ENCODE data around the gene COMMD10. TPM values are rescaled to one million over a fixed set of nuclear protein-coding genes. Genes with fewer than 3 reads are reported as not detected.

COMMD10 gene
- polyA plus RNA-seq, 1 donor (not counting 4 experiments of a cell fraction or from before 2014, with no cell fraction given): 22.3 TPM

DNA sequence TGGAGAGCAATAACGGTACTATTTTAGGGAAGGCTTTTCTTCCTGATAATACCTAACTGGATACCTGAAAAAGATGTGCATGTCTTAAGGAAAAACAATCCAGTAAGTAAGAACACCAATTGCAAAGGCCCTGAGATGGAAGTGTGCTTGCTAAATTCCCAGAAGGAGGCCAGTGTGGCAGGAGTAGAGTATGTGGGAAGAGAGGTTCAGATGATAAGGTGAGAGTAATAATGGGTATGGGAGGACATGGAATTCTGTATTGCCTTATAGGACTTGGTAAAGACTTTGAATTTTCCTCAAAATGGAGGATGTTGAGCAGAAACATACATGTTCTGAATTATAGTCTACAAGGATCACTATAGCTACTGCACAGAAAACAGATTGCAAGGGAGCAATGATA lies 89.3 kb downstream of the COMMD10 start:
- no peak for FAIRE-seq
- Histone ChIP-seq H3K9me3 (ENCODE audit: control insufficient read depth, low read depth, low read length) (no peaks in the 10 kb centered on the region), H3K27me3 (ENCODE audit: control insufficient read depth, extremely low read depth, insufficient read depth, low read length) (no peaks in the 10 kb centered on the region), H3K4me3 (ENCODE audit: control insufficient read depth in 2 of 3, extremely low read depth in 1 of 3, insufficient read depth in 2 of 3, low read depth in 1 of 3, low read length in 3 of 3) (no peak overlapping the region), H3K9ac (ENCODE audit: control insufficient read depth, extremely low read depth, insufficient read depth, low read length) (no peak overlapping the region), H4K20me1 (ENCODE audit: control insufficient read depth, extremely low read depth, insufficient read depth, low read length) (no peaks in the 10 kb centered on the region), H2AFZ (ENCODE audit: control insufficient read depth, low read length) (no peak overlapping the region), H3K79me2 (ENCODE audit: control insufficient read depth, insufficient read depth, low read length) (no peaks in the 10 kb centered on the region), H3K4me1 (ENCODE audit: control insufficient read depth, extremely low read depth, insufficient read depth, low read length) (no peaks in the 10 kb centered on the region), H3K36me3 (ENCODE audit: control insufficient read depth in 2 of 2, extremely low read depth in 1 of 2, insufficient read depth in 2 of 2, low read length in 2 of 2) (no peaks in the 10 kb centered on the region), H3K27ac (ENCODE audit: control insufficient read depth, insufficient read depth, low read length) (no peak overlapping the region), H3K4me2 (ENCODE audit: control insufficient read depth, extremely low read depth, insufficient read depth, low read depth, low read length) (no peak overlapping the region), H3K9me1 (ENCODE audit: control insufficient read depth, extremely low read depth, insufficient read depth, low read length) (no peaks in the 10 kb centered on the region)
- dilution Hi-C loops (cut with MboI; ENCODE audit: extremely low pct_ligation_motif_present, low sequenced_read_pairs): no loop called here
- TF ChIP-seq EZH2 (IDR thresholded peaks at IDR 0.05; ENCODE audit: low read length) (no peak), CTCF (optimal IDR thresholded peaks at IDR 0.05 in 1 of 3, IDR thresholded peaks at IDR 0.05 in 1 of 3, conservative IDR thresholded peaks at IDR 0.05 in 1 of 3; ENCODE audit: extremely low read depth in 1 of 3, insufficient read depth in 2 of 3, low read length in 3 of 3) (no peak)
- DNase-seq (ENCODE audit: low read depth, low spot score): no peak

DNA sequence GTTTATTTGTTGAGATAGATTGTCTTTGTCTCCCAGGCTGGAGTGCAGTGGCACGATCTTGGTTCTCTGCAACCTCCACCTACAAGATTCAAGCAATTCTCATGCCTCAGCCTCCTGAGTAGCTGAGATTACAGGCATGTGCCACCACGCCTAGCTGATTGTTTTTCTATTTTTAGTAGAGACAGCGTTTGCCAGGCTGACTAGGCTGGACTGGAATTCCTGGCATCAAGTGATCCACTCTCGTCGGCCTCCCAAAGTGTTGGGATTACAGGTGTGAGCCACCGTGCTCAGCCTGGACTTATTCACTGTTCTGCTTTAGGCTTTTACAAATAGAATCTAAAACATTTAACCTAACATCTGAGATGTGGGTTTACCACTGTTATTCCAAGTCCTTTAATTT lies 91.3 kb downstream of the COMMD10 start:
- H3K9me1 ChIP-seq (ENCODE audit: control insufficient read depth, extremely low read depth, insufficient read depth, low read length): no peaks in the 10 kb centered on the region
- H2AFZ ChIP-seq (ENCODE audit: control insufficient read depth, low read length): no peak overlapping the region
- dilution Hi-C loops (cut with MboI; ENCODE audit: extremely low pct_ligation_motif_present, low sequenced_read_pairs): no loop called here
- DNase-seq (ENCODE audit: low read depth, low spot score) (no peak), FAIRE-seq (no peak)
- H3K79me2 ChIP-seq (ENCODE audit: control insufficient read depth, insufficient read depth, low read length): no peaks in the 10 kb centered on the region
- H3K9ac ChIP-seq (ENCODE audit: control insufficient read depth, extremely low read depth, insufficient read depth, low read length): no peak overlapping the region
- no peak overlapping the region for H3K27ac ChIP-seq (ENCODE audit: control insufficient read depth, insufficient read depth, low read length)
- H3K9me3 ChIP-seq (ENCODE audit: control insufficient read depth, low read depth, low read length): no peaks in the 10 kb centered on the region
- H3K4me2 ChIP-seq (ENCODE audit: control insufficient read depth, extremely low read depth, insufficient read depth, low read depth, low read length): no peak overlapping the region
- H3K36me3 ChIP-seq (ENCODE audit: control insufficient read depth in 2 of 2, extremely low read depth in 1 of 2, insufficient read depth in 2 of 2, low read length in 2 of 2): no peaks in the 10 kb centered on the region
- no peaks in the 10 kb centered on the region for H4K20me1 ChIP-seq (ENCODE audit: control insufficient read depth, extremely low read depth, insufficient read depth, low read length)
- no peaks in the 10 kb centered on the region for H3K27me3 ChIP-seq (ENCODE audit: control insufficient read depth, extremely low read depth, insufficient read depth, low read length)
- TF ChIP-seq EZH2 (IDR thresholded peaks at IDR 0.05; ENCODE audit: low read length) (no peak), CTCF (optimal IDR thresholded peaks at IDR 0.05 in 1 of 3, IDR thresholded peaks at IDR 0.05 in 1 of 3, conservative IDR thresholded peaks at IDR 0.05 in 1 of 3; ENCODE audit: extremely low read depth in 1 of 3, insufficient read depth in 2 of 3, low read length in 3 of 3) (no peak)
- no peaks in the 10 kb centered on the region for H3K4me1 ChIP-seq (ENCODE audit: control insufficient read depth, extremely low read depth, insufficient read depth, low read length)
- H3K4me3 ChIP-seq (ENCODE audit: control insufficient read depth in 2 of 3, extremely low read depth in 1 of 3, insufficient read depth in 2 of 3, low read depth in 1 of 3, low read length in 3 of 3): no peak overlapping the region
